IMR-90 (cell line): ENCODE results near the gene GPR62. TPM values are rescaled to one million over a fixed set of nuclear protein-coding genes. Genes with fewer than 3 reads are reported as not detected.

ENCODE experiments used
- ATAC-seq: fragments of 200-7000 bp; cut with Tn5 transposase; 2 replicates; pipeline ENCODE4 v1.9.1; 2020; ENCODE audit warnings: low read depth, mild to moderate bottlenecking, moderate library complexity
- BruUV-seq: library from RNA; stranded (reverse); fragments of 400-500 nt; replicated peaks from 2 replicates; lab custom pipeline; 2021; lab: Mats Ljungman, UMichigan
- CTCF ChIA-PET: fragments of 300-600 bp; formaldehyde crosslinking; extraction: SDS; loops from one replicate; lab custom pipeline; 2021; ENCODE audit warnings: antibody characterized with exemption; lab: Yijun Ruan, JAX
- POLR2A ChIA-PET: fragments of 300-600 bp; sonication (Branson Sonifier 250); formaldehyde crosslinking; loops from one replicate; lab custom pipeline; 2022; ENCODE audit warnings: antibody characterized with exemption; ENCODE audit not compliant: unreplicated experiment; lab: Charles Lee
- DNase-seq: peaks from one replicate; pipeline ENCODE4 v3.0.0; 2013
- H2AFZ ChIP-seq: replicated peaks from 2 replicates; pipeline ENCODE3; 2013; ENCODE audit warnings: low read length, mild to moderate bottlenecking; ENCODE audit not compliant: poor library complexity
- H2AK5ac ChIP-seq: 2 replicates; pipeline ENCODE4 v1.6.1; 2013; ENCODE audit warnings: low read depth, low read length, inconsistent platforms
- H2AK9ac ChIP-seq: replicated peaks from 2 replicates; pipeline ENCODE3; 2013; ENCODE audit warnings: mild to moderate bottlenecking, low read depth, low read length, moderate library complexity; ENCODE audit not compliant: poor library complexity
- H2BK120ac ChIP-seq: 2 replicates; pipeline ENCODE4 v1.6.1; 2013; ENCODE audit warnings: low read depth, low read length, inconsistent platforms
- H2BK15ac ChIP-seq: 3 replicates; pipeline ENCODE4 v1.6.1; 2013; ENCODE audit warnings: low read depth, low read length, inconsistent platforms
- H2BK20ac ChIP-seq: 2 replicates; pipeline ENCODE4 v1.6.1; 2013; ENCODE audit warnings: low read depth, mild to moderate bottlenecking, inconsistent platforms, low read length, moderate library complexity
- H2BK5ac ChIP-seq: 2 replicates; pipeline ENCODE4 v1.6.1; 2013; ENCODE audit warnings: mild to moderate bottlenecking, low read depth, low read length, inconsistent platforms; ENCODE audit not compliant: poor library complexity, severe bottlenecking
- H3K14ac ChIP-seq: replicated peaks from 2 replicates; pipeline ENCODE4 v1.6.1; 2013; ENCODE audit warnings: low read depth, low read length, inconsistent platforms
- H3K18ac ChIP-seq: 2 replicates; pipeline ENCODE4 v1.6.1; 2013; ENCODE audit warnings: low read depth, low read length, control low read depth
- H3K23ac ChIP-seq: 2 replicates; pipeline ENCODE4 v1.6.1; 2013; ENCODE audit warnings: low read depth, low read length, inconsistent platforms
- H3K27ac ChIP-seq: 2 replicates; pipeline ENCODE4 v1.5.1; 2013; ENCODE audit warnings: mild to moderate bottlenecking, control low read depth, low read length; ENCODE audit not compliant: insufficient read depth
- H3K27me3 ChIP-seq: 2 replicates; pipeline ENCODE4 v1.6.1; 2013; ENCODE audit warnings: low read length; ENCODE audit not compliant: control insufficient read depth, insufficient read depth
- H3K36me3 ChIP-seq: 2 replicates; pipeline ENCODE4 v1.6.1; 2013; ENCODE audit warnings: low read length, mixed read lengths; ENCODE audit not compliant: control insufficient read depth, insufficient read depth
- H3K4ac ChIP-seq: 2 replicates; pipeline ENCODE4 v1.6.1; 2013; ENCODE audit warnings: low read depth, low read length, inconsistent platforms
- H3K4me1 ChIP-seq: 2 replicates; pipeline ENCODE4 v1.6.1; 2013; ENCODE audit warnings: low read length, mixed read lengths; ENCODE audit not compliant: control insufficient read depth, insufficient read depth
- H3K4me2 ChIP-seq: 2 replicates; pipeline ENCODE4 v1.6.1; 2013; ENCODE audit warnings: low read depth, mild to moderate bottlenecking, control low read depth, low read length, moderate library complexity
- H3K4me3 ChIP-seq: 2 replicates; pipeline ENCODE4 v1.5.1; 2013; ENCODE audit warnings: low read depth, mild to moderate bottlenecking, control low read depth, low read length, moderate library complexity; ENCODE audit not compliant: insufficient read depth
- H3K56ac ChIP-seq: 2 replicates; pipeline ENCODE4 v1.6.1; 2013; ENCODE audit warnings: low read length, inconsistent platforms; ENCODE audit not compliant: insufficient read depth; ENCODE audit errors: extremely low read depth
- H3K79me1 ChIP-seq, 2 experiments: 2 replicates each; pipeline ENCODE4 v1.6.1; 2013; ENCODE audit warnings: low read length in 2 of 2, inconsistent platforms in 1 of 2, low read depth in 1 of 2
- H3K9ac ChIP-seq: 2 replicates; pipeline ENCODE4 v1.6.1; 2013; ENCODE audit warnings: low read depth, low read length, control low read depth
- H3K9me1 ChIP-seq: 2 replicates; pipeline ENCODE4 v1.6.1; 2013; ENCODE audit warnings: low read length, inconsistent platforms; ENCODE audit not compliant: insufficient read depth
- H3K9me3 ChIP-seq: 2 replicates; pipeline ENCODE4 v1.6.1; 2013; ENCODE audit warnings: low read length; ENCODE audit not compliant: control insufficient read depth, insufficient read depth
- H4K20me1 ChIP-seq: 2 replicates; pipeline ENCODE4 v1.6.1; 2013; ENCODE audit warnings: low read length, inconsistent platforms; ENCODE audit not compliant: insufficient read depth
- H4K5ac ChIP-seq: 2 replicates; pipeline ENCODE4 v1.6.1; 2013; ENCODE audit warnings: mild to moderate bottlenecking, low read depth, low read length, control low read depth
- H4K8ac ChIP-seq, 2 experiments: 2 replicates each; pipeline ENCODE4 v1.6.1; 2013; ENCODE audit warnings: low read depth in 2 of 2, low read length in 2 of 2, control low read depth in 1 of 2, inconsistent platforms in 1 of 2
- H4K91ac ChIP-seq: 2 replicates; pipeline ENCODE4 v1.6.1; 2013; ENCODE audit warnings: low read depth, low read length, inconsistent platforms; ENCODE audit not compliant: insufficient read depth
- BHLHE40 ChIP-seq: fragments of 150-350 bp; IDR thresholded peaks from 2 replicates; pipeline ENCODE4 v1.6.1; 2016; ENCODE audit warnings: mild to moderate bottlenecking, low read depth, low read length
- CEBPB ChIP-seq: IDR thresholded peaks from 2 replicates; pipeline ENCODE4 v1.6.1; 2012; ENCODE audit warnings: low read depth, low read length, improper control_type of control experiment
- CHD1 ChIP-seq: IDR thresholded peaks from 2 replicates; pipeline ENCODE4 v1.6.1; 2012; ENCODE audit warnings: low read depth, low read length, improper control_type of control experiment
- ELK1 ChIP-seq: fragments of 150-350 bp; IDR thresholded peaks from 2 replicates; pipeline ENCODE4 v1.6.1; 2016; ENCODE audit warnings: low read depth, mild to moderate bottlenecking, low read length, moderate library complexity, borderline replicate concordance
- NFE2L2 ChIP-seq: fragments of 150-350 bp; IDR thresholded peaks from 2 replicates; pipeline ENCODE4 v1.6.1; 2016; ENCODE audit warnings: low read depth, mild to moderate bottlenecking, low read length
- POLR2A ChIP-seq: IDR thresholded peaks from 2 replicates; pipeline ENCODE4 v1.6.1; 2012; ENCODE audit warnings: mild to moderate bottlenecking, low read depth, low read length
- SMC3 ChIP-seq: fragments of 150-350 bp; IDR thresholded peaks from 2 replicates; pipeline ENCODE4 v1.6.1; 2016; ENCODE audit warnings: low read depth, mild to moderate bottlenecking, antibody characterized with exemption, low read length, moderate library complexity
- USF2 ChIP-seq: fragments of 150-350 bp; IDR thresholded peaks from 2 replicates; pipeline ENCODE4 v1.6.1; 2017; ENCODE audit warnings: mild to moderate bottlenecking, antibody characterized with exemption, low read length, low read depth
- WGBS, 2 experiments: methylation state at CpG; one replicate each; pipeline versions ENCODE4 v1.1.5 to v1.1.7; 2013; ENCODE audit warnings: missing lambda C conversion rate in 2 of 2; ENCODE audit not compliant: insufficient read length in 1 of 2; ENCODE audit errors: extremely low coverage in 2 of 2; 5-methylcytosine and 5-hydroxymethylcytosine counted together
- dilution Hi-C: fragments of 300-500 bp; cut with HindIII; formaldehyde crosslinking; loops from one replicate; pipeline ENCODE4 v1.14.3; 2018; ENCODE audit warnings: low sequenced_read_pairs; ENCODE audit not compliant: unreplicated experiment
- in situ Hi-C: fragments of 300-500 bp; cut with MboI; formaldehyde crosslinking; loops from 3 replicates; pipeline ENCODE4 v1.14.3; 2019; ENCODE audit warnings: low sequenced_read_pairs, inconsistent platforms, mixed read lengths
- intact Hi-C: fragments of 100-400 bp; cut with micrococcal nuclease; formaldehyde crosslinking; loops from 2 replicates; pipeline ENCODE4 v1.10.0; 2022
- polyA plus RNA-seq, 3 experiments: library from polyadenylated mRNA; depleted of rRNA; stranded (reverse); fragments of >200 nt; gene quantifications; 2 replicates each; pipeline ENCODE4 v1.2.3, GENCODE V29; 2012; ENCODE audit warnings: low replicate concordance in 1 of 3
- total RNA-seq: library from RNA; depleted of rRNA; stranded (reverse); fragments of >200 nt; gene quantifications from 2 replicates; pipeline ENCODE4 v1.2.3, GENCODE V29; 2012

The GPR62 gene
- total and polyA plus RNA-seq, 2 of the 4 experiments (the other 2 are of a cell fraction): under 0.01 TPM; not detected in 1

GRCh38 chr3:51940648-51941462 is 14.3 kb upstream of the GPR62 start:
- dilution Hi-C loops: no loop called here
- peak overlapping the region; percentile 49 for H3K4me3 ChIP-seq
- POLR2A ChIA-PET: interaction anchor here (0.6 kb wide), 2 partner anchors 13 to 1372 kb away, joined by 3 to 5 read pairs; partner anchors contain the start of gene HEMK1

More at GRCh38 chr3:51940648-51941462, 14.3 kb upstream of the GPR62 start:
- no peak overlapping the region for H2BK15ac ChIP-seq
- DNase-seq: no peak
- 30% methylated on average over 5 of the region's 13 CpGs; no CpG with 5 or more reads in 1 of the 2 experiments for WGBS, 2 experiments
- H3K14ac ChIP-seq: peak overlapping the region; percentile 37; the same call in 1 of the 2 replicates
- H2AFZ ChIP-seq: peak overlapping the region; percentile 94
- CTCF ChIA-PET: interaction anchor here (0.6 to 1.1 kb wide), 5 partner anchors 11 to 63 kb away, joined by 3 to 6 read pairs (median 4); no protein-coding TSS in a partner anchor
- TF ChIP-seq USF2: no peak
- TF ChIP-seq BHLHE40: no peak
- TF ChIP-seq CHD1: no peak
- peak; percentile 36 for TF ChIP-seq CEBPB
- no peak for TF ChIP-seq POLR2A
- TF ChIP-seq SMC3: no peak
- TF ChIP-seq NFE2L2: no peak
- no peak for TF ChIP-seq ELK1
- H3K27me3 ChIP-seq: no peaks in the 10 kb centered on the region
- H2AK9ac ChIP-seq: peak overlapping the region; percentile 96
- intact Hi-C loops (loop anchor here (5.0 kb wide), 1 partner anchor 201 kb away; no protein-coding TSS in a partner anchor), in situ Hi-C loops (loop anchor here (25.0 kb wide), 1 partner anchor 554 kb away; the partner anchor contains the start of genes MANF and RBM15B)
- peak overlapping the region; percentile 59 for H3K9ac ChIP-seq
- no peak overlapping the region for H3K56ac ChIP-seq
- no peaks in the 10 kb centered on the region for H3K9me3 ChIP-seq
- no peak overlapping the region for H3K18ac ChIP-seq
- H4K8ac ChIP-seq: no peak overlapping the region
- no peak overlapping the region for H2BK20ac ChIP-seq
- H2AK5ac ChIP-seq: 0 out of 2 replicates have a peak overlapping the region, but pooled peaks have one; percentile 2
- peaks cover 24% of the 10 kb centered on the region for H3K36me3 ChIP-seq
- peaks cover 21 to 41% of the 10 kb centered on the region in 2 experiments; a peak in 3 of 4 replicates for H3K79me1 ChIP-seq
- no peak overlapping the region for H4K91ac ChIP-seq
- H3K4me1 ChIP-seq: peaks cover 13% of the 10 kb centered on the region
- BruUV-seq: no TSS peak
- H3K27ac ChIP-seq: peak overlapping the region; percentile 32; the same call in 1 of the 2 replicates
- no peak overlapping the region for H2BK120ac ChIP-seq
- H3K23ac ChIP-seq: peak overlapping the region; percentile 54; the same call in 1 of the 2 replicates
- H4K20me1 ChIP-seq: peaks cover 9% of the 10 kb centered on the region
- H4K5ac ChIP-seq: no peak overlapping the region
- peak overlapping the region; percentile 98 for H3K4me2 ChIP-seq
- H3K4ac ChIP-seq: 0 out of 2 replicates have a peak overlapping the region, but pooled peaks have one; percentile 0
- no peak overlapping the region for H2BK5ac ChIP-seq
- no peak for ATAC-seq
- peaks cover 12% of the 10 kb centered on the region for H3K9me1 ChIP-seq
